NCI-H1092 (cell line): ENCODE data around the gene RFX7.
"Not testable (repeated sequence)": the region's sequence is repeated elsewhere in the genome, so short reads cannot be mapped to it uniquely, and the experiment has no call there.

Experiments used
- DNase-seq: peaks from one replicate; lab custom pipeline; 2025; lab: John Stamatoyannopoulos, UW

RFX7 gene

DNA sequence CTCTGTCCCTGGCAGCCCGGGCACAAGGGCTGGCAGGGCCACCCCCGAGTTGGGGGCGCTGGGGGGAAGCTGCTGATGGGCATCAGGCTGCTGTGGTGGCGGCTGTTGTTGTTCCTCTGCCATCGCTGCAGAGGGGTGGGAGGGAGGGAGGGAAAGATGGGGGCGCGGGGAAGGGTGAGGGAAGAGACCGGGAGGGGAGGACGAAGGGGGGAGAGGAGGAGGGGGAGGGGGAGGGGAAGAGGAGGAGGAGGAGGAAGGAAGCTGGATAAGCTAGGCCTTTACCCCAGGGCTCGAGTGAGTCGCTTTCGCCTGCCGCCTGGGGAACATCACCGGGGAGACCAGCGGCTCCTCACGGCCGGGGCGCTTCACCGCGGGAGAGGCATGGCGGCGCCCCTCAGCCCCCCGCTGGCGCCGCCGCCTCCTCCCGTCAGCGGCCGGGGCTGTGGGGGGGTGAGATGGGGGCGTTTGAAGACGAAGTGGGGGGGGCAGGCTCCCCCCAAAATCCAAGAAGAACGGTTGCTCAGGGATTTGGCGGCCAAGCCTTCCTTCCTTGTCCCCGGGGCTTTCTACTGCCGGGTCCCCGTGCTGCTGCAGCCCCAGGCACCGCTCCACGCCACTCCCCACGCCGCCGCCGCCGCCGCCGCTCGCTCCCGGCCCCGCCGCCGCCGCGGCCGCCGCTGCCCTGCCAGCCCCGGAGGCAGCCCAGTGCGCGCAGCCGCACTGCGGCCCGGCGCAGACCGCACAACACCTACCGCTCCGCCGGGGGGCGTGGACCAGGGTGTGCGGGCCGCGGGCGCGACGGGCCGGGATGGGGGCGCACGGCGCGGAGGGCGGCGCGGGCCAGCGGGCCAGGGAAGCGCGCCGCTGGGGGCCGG lies at the start of gene RFX7:
RFX7 (minus strand) TSS at position 717 of the 875 bp plus-strand sequence; CDS start at position 123, 594 bp downstream.
- peak; percentile 58 for DNase-seq

DNA sequence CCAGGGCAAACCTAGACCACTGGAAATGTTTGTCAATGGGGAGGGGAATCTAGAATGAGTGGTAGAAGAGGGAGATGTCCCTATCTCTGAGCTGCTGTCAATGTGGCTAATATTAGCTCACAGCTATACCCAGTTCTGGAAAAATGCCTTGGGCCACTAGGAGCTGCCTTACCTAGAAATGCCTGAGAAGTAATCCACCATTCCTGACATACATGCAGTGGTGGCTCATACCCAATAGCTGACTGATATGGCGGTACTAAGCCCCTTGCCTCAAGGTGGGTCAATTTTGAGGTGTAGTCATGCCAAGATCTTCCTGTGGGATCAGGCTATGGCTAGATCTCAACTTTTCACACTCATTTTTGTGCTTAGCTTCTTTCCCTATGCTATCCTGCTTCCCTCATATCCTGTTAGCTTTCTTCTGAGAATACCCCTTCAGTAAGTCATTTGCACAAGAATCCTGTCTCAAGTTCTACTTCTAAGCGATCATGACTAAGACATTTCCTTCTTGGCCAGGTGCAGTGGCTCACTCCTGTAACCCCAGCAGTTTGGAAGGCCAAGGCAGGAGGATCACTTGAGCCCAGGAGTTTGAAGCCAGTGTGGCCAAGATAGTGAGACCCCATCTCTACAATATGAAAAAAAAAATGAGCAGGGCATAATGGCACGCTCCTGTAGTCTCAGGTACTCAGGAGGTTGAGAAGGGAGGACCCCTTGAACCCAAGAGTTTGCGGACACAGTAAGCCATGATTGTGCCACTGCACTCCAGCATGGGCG lies 49.1 kb upstream of the RFX7 start:
- no peak for DNase-seq

DNA sequence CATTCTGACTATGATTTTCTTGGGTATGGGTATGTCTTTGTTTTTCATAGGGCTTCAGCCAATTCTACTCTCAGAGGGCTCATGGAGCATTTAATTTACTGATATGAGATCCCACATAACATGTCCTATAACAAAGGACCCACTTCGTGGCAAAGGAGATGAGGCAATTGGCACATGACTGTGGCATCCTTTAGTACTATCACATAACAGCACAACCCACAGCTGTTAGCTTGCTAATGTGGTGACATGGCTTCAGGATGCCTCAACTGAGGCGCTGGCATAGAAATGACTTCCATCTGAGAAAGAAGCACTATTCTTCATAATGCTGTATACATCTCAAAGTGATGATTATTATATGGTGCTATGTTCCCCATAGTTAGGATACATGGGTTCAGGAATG lies 48.1 kb upstream of the RFX7 start:
- DNase-seq = no peak

DNA sequence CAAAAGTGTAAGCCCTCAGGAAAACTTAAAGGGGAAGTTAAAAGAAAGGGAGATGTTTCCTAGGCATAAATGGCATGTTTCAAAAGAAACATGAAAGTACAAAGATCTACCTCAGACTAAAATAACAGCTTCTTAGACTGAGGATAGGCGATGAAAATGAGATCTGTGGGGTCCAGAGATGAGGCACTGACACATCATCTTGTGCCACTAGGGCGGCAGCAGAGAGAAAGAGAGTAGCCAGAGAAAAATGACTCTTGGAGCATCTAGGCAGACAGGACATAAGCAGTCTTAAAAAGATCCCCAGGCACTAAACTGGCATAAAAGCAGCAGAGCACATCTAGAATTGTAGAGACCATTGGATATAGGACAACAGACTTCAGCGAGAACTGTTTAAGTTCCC lies 42.5 kb upstream of the RFX7 start:
- DNase-seq = no peak

DNA sequence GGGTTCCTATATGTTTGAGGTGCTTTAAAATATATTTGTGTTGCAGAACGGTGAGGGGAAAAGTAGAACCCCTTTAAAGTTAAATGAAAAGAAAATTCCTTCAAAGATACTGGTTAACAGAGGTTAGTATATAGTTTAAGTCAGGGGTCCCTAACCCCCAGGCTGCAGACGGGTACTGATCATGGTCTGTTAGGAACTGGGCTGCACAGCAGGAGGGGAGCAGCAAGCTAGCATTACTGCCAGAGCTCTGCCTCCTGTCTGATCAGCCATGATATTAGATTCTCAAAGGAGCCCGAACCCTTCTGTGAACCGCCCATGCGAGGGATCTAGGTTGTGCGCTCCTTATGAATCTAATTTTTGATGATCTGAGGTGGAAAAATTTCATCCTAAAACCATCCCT lies 37.5 kb upstream of the RFX7 start:
- DNase-seq = no peak

DNA sequence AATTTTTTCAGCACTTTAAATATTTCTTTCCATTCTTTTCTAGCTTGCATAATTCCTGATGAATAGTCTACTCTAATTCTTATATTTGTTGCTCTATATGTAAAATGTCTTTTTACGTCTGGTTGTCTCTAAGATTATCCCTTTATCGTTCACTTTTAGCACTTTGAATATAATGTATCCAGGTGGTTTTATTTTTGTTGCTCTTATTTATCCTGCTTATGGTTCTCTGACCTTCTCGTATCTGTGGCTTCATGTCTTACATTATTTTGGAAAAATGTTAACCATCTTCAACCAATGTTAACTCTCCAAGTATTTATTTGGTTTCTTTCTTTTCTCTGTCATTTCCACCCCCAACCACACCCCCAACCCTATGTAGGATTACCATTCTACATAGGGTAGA lies 30.0 kb upstream of the RFX7 start:
- no peak for DNase-seq

DNA sequence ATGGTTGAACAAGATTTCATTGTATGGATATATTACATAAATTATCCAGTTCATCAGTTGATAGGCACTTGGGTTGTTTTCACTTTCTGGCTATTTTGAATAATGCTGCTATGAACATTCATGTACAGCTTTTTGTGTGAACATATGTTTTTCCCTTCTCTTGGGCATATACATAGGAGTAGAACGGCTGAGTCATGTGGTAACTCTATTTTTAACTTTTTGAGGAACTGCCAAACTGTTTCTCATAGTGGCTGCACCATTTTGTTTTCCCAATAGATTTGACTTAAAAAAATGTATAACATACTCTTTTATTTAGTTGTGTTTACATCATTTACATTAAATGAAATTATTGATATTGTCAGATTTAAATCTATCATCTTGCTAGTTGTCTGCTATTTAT lies 28.8 kb upstream of the RFX7 start:
- DNase-seq = no peak

DNA sequence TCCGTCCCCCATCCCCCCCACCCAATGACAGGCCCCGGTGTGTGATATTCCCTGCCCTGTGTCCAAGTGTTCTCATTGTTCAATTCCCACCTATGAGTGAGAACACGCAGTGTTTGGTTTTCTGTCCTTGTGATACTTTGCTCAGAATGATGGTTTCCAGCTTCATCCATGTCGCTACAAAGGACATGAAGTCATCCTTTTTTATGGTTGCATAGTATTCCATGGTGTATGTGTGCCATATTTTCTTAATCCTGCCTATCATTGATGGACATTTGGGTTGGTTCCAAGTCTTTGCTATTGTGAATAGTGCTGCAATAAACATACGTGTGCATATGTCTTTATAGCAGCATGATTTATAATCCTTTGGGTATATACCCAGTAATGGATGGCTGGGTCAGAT lies 22.8 kb upstream of the RFX7 start:
- not testable (repeated sequence) for DNase-seq

DNA sequence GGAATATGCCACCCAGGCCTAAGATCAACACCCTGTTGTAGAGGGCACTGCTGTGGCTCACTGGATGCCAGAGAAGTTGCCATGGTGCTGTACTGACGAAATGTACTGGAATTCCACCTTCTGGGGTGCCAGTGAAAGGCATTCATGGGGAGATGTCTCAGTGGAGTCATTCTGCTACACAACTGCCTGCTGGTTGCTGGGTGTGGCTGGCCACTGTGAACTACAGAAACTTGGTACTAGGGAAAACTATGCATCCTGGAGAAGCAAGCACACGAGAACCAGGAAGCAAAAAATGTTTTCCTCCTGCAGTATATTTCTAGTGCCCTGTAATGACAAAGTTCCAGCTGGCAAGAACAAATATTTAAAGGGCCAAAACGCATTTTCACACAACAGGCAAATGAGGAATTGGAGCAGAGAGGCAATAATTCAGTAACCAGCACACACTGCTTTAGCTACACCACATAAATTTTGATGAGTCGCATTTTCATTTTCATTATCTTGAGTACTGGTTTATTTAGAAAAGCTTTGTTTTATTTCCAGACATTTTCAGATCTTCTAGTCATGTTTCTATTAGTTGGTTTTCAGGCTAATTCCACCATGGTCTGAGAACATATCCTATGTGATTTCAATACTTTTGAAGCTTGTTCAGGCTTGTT lies 18.3 kb upstream of the RFX7 start:
- DNase-seq = no peak

DNA sequence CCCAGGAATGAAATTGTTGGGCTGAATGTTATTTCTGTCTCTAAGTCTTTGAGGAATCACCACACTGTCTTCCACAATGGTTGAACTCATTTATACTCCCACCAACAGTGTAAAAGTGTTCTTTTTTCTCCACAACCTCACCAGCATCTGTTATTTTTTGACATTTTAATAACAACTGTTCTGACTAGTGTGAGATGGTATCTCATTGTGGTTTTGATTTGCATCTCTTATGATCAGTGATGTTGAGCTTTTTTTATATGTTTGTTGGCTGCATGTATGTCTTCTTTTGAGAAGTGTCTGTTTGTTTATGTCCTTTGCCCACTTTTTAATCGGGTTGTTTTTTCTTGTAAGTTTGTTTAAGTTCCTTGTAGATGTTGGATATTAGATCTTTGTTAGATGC lies 13.6 kb upstream of the RFX7 start:
- not testable (repeated sequence) for DNase-seq

DNA sequence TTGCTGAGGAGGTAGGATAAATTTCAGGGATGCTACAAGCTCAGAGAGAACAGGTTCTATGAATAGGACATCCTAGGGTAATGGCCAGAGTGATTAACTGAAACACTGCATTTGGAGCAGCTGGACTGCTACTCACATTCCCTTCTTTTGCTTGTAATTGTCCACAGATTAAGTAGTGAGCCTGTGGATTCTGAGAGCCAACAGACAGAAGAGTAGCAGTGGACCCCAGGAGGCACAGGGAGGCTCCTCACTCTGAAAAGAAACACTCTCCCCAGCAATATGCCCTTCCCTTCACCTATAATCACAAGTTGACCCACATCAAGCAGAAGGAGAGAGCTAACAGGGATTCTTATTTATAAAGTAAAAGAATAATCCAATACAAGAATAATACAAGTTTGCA lies 10.6 kb upstream of the RFX7 start:
- no peak for DNase-seq

DNA sequence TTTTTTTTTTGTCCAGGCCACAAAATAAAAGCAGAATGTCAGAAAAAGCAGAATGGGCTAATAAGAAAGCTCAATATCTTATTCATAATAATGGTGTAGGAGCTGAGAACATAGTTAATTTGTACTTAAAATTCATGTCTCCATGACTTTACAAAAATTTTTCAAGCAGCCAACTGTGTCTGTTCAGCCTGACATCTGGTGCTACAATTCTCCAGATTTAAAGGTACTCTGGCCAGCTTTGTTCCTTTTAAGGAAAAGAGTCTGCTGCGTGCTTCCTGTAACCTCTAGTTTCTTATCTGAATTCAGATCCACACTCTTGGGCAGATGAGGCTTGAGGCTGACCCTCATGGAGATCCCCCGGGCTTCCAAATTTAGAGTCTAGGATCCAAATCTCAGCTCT lies 8.7 kb upstream of the RFX7 start:
- DNase-seq = no peak

DNA sequence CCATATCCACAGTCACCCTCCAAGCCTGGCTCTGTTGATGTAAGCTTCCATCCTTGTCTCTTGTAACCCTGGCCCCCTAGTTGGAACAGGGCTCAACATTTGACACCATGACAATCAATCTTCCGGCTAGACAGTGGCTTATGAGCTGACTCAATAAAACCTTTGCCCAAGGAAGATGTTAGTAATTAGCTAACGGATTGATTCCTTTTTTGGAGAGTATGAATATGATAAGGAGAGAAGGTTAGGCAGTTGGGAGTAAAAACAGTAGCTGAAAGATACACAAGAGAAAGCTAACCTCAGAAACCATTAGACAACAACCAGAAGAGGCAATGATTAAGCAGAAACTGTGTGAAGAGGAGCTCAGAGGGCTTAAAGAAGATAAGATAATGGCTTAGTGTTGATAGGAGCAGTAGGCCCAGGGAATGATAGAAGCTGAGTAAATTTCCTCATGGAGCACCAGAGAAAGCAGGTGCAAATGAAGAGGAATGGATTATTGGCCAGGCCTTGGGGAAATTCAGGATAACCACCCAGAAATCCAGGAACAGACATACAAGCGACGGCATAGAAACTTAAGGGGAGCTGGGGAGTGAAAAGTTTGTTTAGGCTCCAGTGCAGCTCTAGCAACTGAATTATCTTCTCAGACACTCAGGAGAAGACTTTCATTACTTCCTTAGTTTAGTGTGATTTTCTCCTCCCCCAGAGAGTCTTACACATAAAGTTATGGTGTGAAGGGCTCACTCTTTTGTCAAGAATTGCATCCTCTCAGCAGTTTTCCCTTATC lies 7.8 kb upstream of the RFX7 start:
- no peak for DNase-seq

DNA sequence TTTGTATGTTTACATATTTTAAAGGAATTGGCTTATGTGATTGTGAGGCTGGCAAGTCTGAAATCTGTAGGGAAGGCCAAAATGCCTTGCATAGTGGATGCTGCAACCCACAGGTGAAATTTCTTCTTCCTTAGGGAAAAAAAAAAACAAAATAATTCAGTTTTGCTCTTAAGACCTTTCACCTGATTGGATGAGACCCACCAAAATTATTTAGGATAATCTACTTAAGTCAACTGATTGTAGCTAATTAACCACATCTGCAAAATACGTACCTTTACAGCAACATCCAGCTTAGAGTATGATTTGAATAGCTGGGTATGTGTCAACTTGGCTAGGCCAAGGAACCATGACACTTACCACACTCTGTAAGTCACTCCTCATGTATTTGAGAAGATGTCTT lies 6.9 kb upstream of the RFX7 start:
- no peak for DNase-seq

DNA sequence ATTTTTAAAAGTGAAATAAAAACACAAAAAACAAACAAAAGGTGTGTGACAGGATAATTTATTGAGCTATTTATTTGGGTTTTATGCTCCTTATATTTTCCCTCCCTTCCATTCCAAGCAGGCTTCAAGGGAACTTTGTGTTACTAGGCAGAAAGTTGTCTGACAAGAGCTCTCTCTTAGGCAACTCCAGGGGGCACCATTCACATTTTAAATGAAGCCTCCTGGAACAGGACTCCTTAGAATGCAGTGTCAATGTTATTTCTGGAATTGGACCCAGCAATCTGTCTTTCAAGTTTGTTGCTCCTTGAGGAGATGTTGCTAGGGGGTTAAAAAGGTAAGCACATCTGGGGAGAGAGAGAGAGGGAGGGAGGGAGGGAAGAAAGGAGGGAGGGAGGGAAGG lies 5.4 kb upstream of the RFX7 start:
- peak; percentile 2 for DNase-seq

DNA sequence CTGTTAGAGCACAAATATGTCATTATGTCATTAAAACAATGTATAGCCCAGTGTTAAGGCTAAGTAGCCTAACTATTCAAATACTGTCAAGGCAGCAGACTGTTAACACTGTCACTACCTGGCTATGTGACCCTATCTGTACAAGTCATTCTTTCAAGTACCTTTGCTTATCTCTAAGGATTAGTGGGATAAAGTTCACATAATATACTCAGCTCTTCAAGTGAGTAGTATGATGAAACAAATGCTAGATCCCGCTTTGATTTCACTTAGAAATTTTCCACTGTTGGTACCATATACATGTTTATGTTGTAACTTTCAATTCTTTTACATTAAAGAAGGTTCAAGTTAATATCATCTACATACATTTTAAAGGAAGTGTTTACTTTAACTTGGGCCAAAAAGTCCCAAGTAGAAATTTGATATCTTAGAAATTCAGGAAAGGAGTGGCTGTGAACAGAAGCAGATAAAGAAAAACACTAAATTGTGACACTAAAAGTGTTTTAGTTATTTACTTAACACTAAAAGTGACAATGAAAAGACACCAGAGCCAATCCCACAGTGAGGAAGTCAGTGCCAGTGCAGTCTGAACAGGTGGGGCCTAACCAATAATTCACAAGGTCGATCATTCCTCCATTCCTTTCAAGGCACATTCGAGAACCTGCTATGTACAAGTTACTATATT lies 4.8 kb upstream of the RFX7 start:
- DNase-seq = no peak

DNA sequence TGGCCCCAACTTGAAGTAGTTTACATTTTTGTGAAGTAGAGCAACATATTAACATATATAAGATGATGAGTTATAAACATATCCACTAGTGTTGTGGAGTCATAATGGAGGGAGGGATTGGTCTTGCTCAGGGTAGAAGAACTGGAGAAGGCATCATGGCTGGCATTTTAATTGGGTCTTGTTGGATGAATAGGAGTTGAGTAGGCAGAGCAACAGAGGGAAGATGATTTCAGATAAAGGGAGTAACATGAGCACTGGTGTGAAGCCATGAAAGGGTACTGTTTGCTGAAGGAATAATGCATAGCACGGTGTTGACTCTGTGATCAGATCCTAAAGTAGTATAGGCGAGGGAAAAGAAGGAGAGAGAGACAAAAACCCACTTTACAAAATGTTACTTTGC lies 3.6 kb upstream of the RFX7 start:
- no peak for DNase-seq

DNA sequence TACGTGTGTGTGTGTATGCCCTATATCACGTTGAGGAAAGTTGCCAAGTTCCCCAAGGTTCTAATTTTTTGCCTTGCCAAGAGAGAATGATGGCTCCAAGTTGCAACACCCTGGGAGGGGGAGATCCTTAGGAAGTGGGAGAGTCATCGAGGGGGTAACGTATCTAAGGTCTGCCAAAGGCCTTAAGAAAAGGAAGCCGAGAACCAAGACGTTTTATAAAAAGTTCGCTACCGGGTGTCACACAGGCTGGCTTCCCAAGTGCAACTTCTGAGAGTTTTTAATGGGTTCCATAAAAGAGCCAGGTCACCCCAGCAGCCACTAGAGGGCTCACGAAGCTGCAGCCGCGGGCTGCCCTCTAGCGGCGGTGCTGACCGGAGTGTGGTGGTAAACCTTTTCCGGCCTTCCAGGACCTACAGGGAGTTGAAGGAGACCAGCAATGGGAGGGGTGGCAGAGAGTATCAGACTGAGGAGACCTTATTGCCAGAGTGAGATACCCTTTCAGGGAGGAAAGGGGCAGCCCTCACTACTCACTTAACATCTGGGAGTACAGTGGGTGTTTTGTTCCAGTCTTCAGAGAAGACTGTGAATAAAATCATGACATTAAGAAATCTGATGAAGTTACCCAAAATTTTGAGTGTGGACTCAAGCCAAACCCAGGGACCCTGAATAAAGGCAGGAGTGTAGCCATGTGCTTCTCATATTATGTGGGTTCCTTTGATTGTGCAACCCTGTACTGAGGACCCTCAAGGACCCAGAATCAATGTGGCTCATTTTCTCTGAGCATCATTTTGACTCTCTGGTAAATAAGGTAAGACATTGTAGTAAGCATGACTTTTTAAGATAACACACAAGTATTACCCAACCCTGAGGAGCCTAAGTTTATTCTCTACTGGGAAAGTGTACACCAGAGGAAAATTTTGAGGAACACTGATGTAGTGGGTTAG lies 2.5 kb upstream of the RFX7 start:
- peak; percentile 63 for DNase-seq

DNA sequence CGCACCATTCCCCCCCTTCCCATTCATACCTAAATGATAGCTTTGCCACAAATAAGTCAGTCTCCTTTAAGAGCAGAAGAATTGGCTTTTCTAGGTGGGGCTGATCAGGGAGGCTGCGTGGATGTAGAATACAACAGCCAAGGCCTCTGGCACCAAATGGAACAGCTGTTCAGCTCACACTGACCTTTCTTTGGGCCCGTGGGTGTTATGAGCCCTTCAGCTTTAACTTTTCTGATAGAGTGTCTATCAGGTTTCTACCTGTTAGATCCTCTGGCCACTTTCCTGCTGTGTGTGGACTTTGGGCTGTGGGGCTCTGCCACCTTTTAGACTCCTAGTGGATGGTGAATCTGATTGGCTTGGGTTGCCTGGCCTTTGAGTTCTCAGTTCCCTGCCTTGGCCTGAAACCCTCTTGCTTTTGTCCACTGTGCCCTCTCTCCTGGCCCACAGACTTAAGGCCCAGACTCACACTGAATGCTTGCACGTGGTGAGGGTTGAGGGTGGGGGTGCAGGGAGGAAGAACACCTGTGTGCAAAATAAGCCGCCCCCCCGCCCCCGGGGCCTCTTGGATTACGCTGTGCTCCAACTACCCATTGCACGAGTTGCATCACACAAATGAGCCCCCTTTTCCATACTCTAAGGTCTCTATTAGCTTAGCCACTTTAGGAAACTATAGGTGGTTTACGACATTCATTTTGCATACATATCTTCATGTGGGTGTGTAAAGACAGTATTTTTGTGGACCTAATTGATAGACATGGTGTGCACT lies 1.3 kb upstream of the RFX7 start:
- no peak for DNase-seq
